GM20000 (cell line): ENCODE results near the gene LGR6.
A peak's percentile ranks its signal among the peaks of the same experiment; 100 is the strongest.
"Not testable (repeated sequence)": the region's sequence is repeated elsewhere in the genome, so short reads cannot be mapped to it uniquely, and the experiment has no call there.

Source experiments
- DNase-seq: peaks from one replicate; pipeline ENCODE4 v3.0.0; 2012; ENCODE audit warnings: low spot score
- CTCF ChIP-seq: IDR thresholded peaks from 2 replicates; pipeline ENCODE4 v1.5.1; 2012; ENCODE audit warnings: mild to moderate bottlenecking, control low read depth; ENCODE audit errors: extremely low read depth, missing control alignments

LGR6 gene

DNA sequence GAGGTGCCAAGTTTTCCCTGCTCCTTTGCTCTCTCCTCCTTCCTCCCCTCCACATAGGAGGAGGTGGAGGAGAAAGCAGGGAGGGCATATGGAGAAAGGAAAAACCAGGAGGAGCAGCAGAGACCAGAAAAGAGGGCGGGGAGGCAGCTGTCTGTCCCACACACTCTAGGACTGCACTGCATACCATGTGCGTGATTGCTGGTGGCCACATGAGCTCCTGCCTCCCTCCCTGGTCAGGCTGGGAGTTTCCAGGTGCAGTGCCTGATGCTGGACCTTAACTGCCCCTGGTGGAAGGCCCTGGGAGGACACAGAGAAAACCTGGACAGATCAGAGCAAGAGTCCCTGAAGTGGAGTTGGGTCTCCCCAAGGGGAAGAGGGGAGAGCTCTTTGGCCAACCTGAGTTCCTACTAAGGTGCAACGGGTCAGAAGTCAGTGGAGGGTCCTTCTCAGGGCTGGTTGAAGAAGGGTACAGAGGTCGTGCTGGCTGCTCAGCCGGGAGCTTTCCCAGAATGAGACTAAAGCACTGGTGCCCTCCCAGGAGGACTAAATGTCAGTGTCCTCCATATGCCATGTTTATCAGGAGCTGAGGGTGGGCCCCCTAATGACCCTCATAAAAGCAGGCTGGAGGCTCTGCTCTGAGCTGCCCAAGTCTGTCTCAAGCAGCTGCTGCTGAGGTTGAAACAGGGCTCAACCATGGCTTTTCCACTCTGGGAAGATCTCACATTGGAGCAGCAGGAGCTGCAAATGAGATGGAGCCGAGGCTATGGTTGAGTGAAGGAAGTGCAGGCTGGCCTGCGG lies 3.5 kb upstream of the LGR6 start:
- no peak for TF ChIP-seq CTCF
- no peak for DNase-seq

GRCh38 chr1:202191391-202191790 lies 2.2 kb upstream of the LGR6 start:
- not testable (repeated sequence) for DNase-seq

GRCh38 chr1:202192770-202193613 lies 607 bp upstream of the LGR6 start:
- peak; percentile 78 for TF ChIP-seq CTCF
- DNase-seq: peak; percentile 87

- TF ChIP-seq CTCF: no peak
- DNase-seq: no peak
Measured at GRCh38 chr1:202194328-202194648, 689 bp downstream of the LGR6 start.

GRCh38 chr1:202197653-202198365 lies 4.2 kb downstream of the LGR6 start:
- DNase-seq: no peak
- TF ChIP-seq CTCF: no peak

GRCh38 chr1:202198366-202198724 lies 4.7 kb downstream of the LGR6 start:
- DNase-seq: no peak
- no peak for TF ChIP-seq CTCF

DNA sequence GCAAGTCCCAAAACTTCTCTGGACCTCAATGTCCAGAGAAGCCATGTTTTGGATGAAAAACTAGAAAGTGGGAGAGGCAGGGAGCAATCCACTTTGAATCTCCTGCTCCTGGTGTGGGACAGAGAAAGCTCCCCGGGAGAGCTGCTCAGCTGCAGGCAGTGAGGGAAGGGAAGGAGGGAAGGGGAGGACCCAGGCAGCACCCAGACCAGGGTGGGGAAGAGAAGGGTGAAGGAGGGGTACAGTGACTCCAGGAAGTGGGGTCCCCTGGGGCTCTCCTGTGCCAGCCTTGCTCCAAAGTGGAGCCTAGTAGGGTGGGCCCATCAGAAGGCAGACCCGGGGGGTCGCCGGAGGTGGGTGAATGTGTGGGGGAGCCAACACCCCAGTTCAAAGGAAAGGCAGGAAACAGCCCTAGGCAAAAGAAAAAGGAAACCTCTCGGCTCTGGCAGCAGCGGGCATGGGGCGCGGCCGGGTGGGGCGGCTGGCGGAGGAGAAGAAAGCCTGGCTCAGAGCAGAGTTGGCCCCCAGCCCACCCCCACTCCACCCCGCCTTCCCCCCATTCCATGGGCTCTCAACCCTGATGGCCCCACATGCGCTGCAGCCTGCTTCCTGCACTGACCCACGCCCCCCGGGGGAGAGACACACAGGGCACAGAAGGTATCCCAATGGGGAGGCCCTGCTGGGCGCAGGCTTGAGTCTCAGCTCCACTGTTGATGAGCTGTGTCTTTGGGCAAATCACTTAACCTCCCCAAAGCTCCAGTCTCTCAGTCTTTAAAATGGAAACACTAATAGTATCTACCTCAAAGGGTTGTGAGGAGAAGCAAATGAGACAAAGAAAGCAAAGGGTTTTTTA lies 5.7 kb downstream of the LGR6 start:
- DNase-seq: no peak
- TF ChIP-seq CTCF: no peak
